B cell (primary cell): ENCODE measurements around the gene TRIM2. TPM values are rescaled to one million over a fixed set of nuclear protein-coding genes. Genes with fewer than 3 reads are reported as not detected.

Experiments
- ATAC-seq: fragments of 200-7000 bp; cut with Tn5 transposase; one replicate; pipeline ENCODE4 v1.10.0; 2021; ENCODE audit warnings: low read depth, mild to moderate bottlenecking, moderate number of reproducible peaks, moderate library complexity
- CTCF ChIA-PET: fragments of 350-600 bp; sonication (Branson Sonifier 250); formaldehyde crosslinking; loops from one replicate; lab custom pipeline; 2021; ENCODE audit warnings: antibody characterized with exemption, inconsistent platforms; lab: Charles Lee
- POLR2A ChIA-PET: fragments of 350-600 bp; sonication (Branson Sonifier 250); formaldehyde crosslinking; loops from one replicate; lab custom pipeline; 2021; ENCODE audit warnings: antibody characterized with exemption; lab: Charles Lee
- DNase-seq: peaks from one replicate; pipeline ENCODE4 v3.0.0; 2013
- H2AFZ ChIP-seq: 2 replicates; pipeline ENCODE4 v1.6.1; 2012; ENCODE audit warnings: mild to moderate bottlenecking, low read depth, low read length; ENCODE audit not compliant: insufficient read depth, poor library complexity, severe bottlenecking
- H3K27ac ChIP-seq, 2 donors: 1 replicate in 1 of 2; 2 replicates in 1 of 2; pipeline ENCODE4 v1.5.1; 2012 to 2013; ENCODE audit warnings: low read length in 2 of 2, mild to moderate bottlenecking in 2 of 2, moderate library complexity in 1 of 2
- H3K27me3 ChIP-seq, 4 experiments: fragments of 200-600 bp in 1 of 4; sonication (generic) in 1 of 4; replicated peaks in 1 of 4; 1 replicate in 2 of 4; 2 replicates in 2 of 4; pipeline versions ENCODE4 v1.6.1 to v1.7.0; 2013 to 2016; ENCODE audit warnings: low read length in 3 of 4, mild to moderate bottlenecking in 2 of 4, mixed read lengths in 1 of 4, moderate library complexity in 1 of 4; ENCODE audit not compliant: insufficient read depth in 4 of 4, control insufficient read depth in 3 of 4; ENCODE audit errors: control extremely low read depth in 1 of 4
- H3K36me3 ChIP-seq, 2 experiments: replicated peaks in 1 of 2; 1 replicate in 1 of 2; 2 replicates in 1 of 2; pipeline versions ENCODE4 v1.6.1 to v1.7.1; 2013; ENCODE audit warnings: low read length in 1 of 2; ENCODE audit not compliant: insufficient read depth in 2 of 2, control insufficient read depth in 1 of 2; ENCODE audit errors: control extremely low read depth in 1 of 2, extremely low read depth in 1 of 2
- H3K4me1 ChIP-seq, 2 donors: fragments of 200-600 bp in 1 of 2; sonication (generic) in 1 of 2; 1 replicate in 1 of 2; 2 replicates in 1 of 2; pipeline versions ENCODE4 v1.5.1 to v1.6.1; 2013 to 2017; ENCODE audit warnings: low read length in 2 of 2; ENCODE audit not compliant: control insufficient read depth in 2 of 2, insufficient read depth in 2 of 2
- H3K4me2 ChIP-seq: replicated peaks from 2 replicates; pipeline ENCODE3; 2012; ENCODE audit warnings: mild to moderate bottlenecking, low read depth, low read length; ENCODE audit not compliant: poor library complexity, severe bottlenecking
- H3K4me3 ChIP-seq, 5 experiments: fragments of 200-600 bp in 1 of 5; sonication (generic) in 1 of 5; 1 replicate in 3 of 5; 2 replicates in 2 of 5; pipeline versions ENCODE4 v1.5.1 to v1.7.0; 2011 to 2016; ENCODE audit warnings: low read length in 4 of 5, mild to moderate bottlenecking in 4 of 5, low read depth in 2 of 5, control low read depth in 1 of 5, moderate library complexity in 1 of 5; ENCODE audit not compliant: insufficient read depth in 1 of 5; ENCODE audit errors: control extremely low read depth in 1 of 5, extremely low read depth in 1 of 5
- H3K79me2 ChIP-seq: fragments of 200-600 bp; sonication (generic); one replicate; pipeline ENCODE4 v1.6.0; 2016; ENCODE audit warnings: low read length; ENCODE audit not compliant: control insufficient read depth, insufficient read depth
- H3K9ac ChIP-seq: fragments of 200-600 bp; sonication (generic); 2 replicates; pipeline ENCODE4 v1.6.1; 2017; ENCODE audit warnings: mild to moderate bottlenecking, low read length, moderate library complexity
- H3K9me3 ChIP-seq, 3 donors: one replicate each; pipeline versions ENCODE4 v1.6.1 to v1.7.1; 2013; ENCODE audit warnings: low read length in 2 of 3; ENCODE audit not compliant: control insufficient read depth in 2 of 3, insufficient read depth in 1 of 3; ENCODE audit errors: control extremely low read depth in 1 of 3
- H4K20me1 ChIP-seq: 2 replicates; pipeline ENCODE4 v1.6.0; 2012; ENCODE audit warnings: mild to moderate bottlenecking, low read length; ENCODE audit not compliant: insufficient read depth, control insufficient read depth, poor library complexity, severe bottlenecking
- H3K27ac Mint-ChIP-seq: one replicate; pipeline ENCODE4 v1.8.0; 2021; ENCODE audit warnings: mixed read lengths
- H3K27me3 Mint-ChIP-seq: one replicate; pipeline ENCODE4 v1.8.0; 2021; ENCODE audit warnings: mixed read lengths
- H3K4me1 Mint-ChIP-seq: one replicate; pipeline ENCODE4 v1.8.0; 2021; ENCODE audit warnings: mixed read lengths
- H3K4me3 Mint-ChIP-seq: one replicate; pipeline ENCODE4 v1.8.0; 2021; ENCODE audit warnings: mixed read lengths
- H3K9me3 Mint-ChIP-seq: one replicate; pipeline ENCODE4 v1.8.0; 2022; ENCODE audit warnings: mixed read lengths; ENCODE audit not compliant: insufficient read depth
- CTCF ChIP-seq: fragments of 200-600 bp; IDR thresholded peaks from one replicate; pipeline ENCODE4 v1.8.0; 2022; ENCODE audit warnings: antibody characterized with exemption, mild to moderate bottlenecking
- EZH2 ChIP-seq: IDR thresholded peaks from 2 replicates; pipeline ENCODE4 v1.6.1; 2012; ENCODE audit warnings: borderline replicate concordance, low read depth, mild to moderate bottlenecking, moderate library complexity, low read length; ENCODE audit not compliant: insufficient read depth, poor library complexity, severe bottlenecking
- WGBS: methylation state at CpG from one replicate; pipeline ENCODE4 v1.1.5; 2013; ENCODE audit warnings: missing lambda C conversion rate; ENCODE audit not compliant: insufficient coverage; 5-methylcytosine and 5-hydroxymethylcytosine counted together
- intact Hi-C: fragments of 100-400 bp; cut with micrococcal nuclease; formaldehyde crosslinking; loops from one replicate; pipeline ENCODE4 v1.10.0; 2022
- polyA plus RNA-seq: library from polyadenylated mRNA; depleted of rRNA; stranded (reverse); fragments of >200 nt; gene quantifications from 2 replicates; pipeline ENCODE4 v1.2.3, GENCODE V29; 2012
- total RNA-seq, 2 donors: library from RNA; stranded (reverse); fragments of 120-200 nt in 1 of 2; gene quantifications; 1 replicate in 1 of 2; 2 replicates in 1 of 2; pipeline versions ENCODE4 v1.2.3 to v1.2.4, GENCODE V29; 2013 to 2022

Gene TRIM2
- total and polyA plus RNA-seq, 2 donors (not counting 1 experiment from before 2014, with no cell fraction given): 1.2 to 6.4 TPM

DNA sequence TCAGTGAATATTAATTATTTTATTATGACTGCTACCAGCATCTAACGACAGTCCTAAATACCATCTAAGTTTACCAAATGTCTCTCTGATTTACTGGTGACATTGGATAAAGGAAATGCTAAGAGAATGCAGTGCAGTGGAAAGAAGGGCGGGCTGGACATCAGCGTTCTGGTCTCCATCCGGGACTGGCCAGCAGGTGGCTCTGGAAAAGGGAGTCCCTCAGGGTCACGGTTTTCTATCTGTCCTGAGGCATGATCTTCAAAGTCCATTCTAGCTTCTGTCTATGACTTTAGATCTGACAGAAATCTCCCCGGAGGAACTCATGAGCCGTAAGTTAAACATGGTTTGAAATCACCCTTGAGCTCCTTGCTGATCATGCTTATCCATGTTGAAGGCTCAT, 3.3 kb downstream of the TRIM2 start:
- intact Hi-C loops: no loop called here
- H2AFZ ChIP-seq: no peak overlapping the region
- no peak overlapping the region for H3K4me3 Mint-ChIP-seq
- H3K4me1 ChIP-seq: peaks cover 8 to 10% of the 10 kb centered on the region in 2 donors
- ATAC-seq (no peak), DNase-seq (no peak)
- ChIA-PET POLR2A (no interaction called here), CTCF (interaction anchor here (1.2 to 1.3 kb wide), 2 partner anchors 11 to 111 kb away, joined by 3 read pairs; no protein-coding TSS in a partner anchor)
- H3K4me2 ChIP-seq: no peak overlapping the region
- H3K27me3 Mint-ChIP-seq: peaks cover 30% of the 10 kb centered on the region
- H3K9ac ChIP-seq: no peak overlapping the region
- no peak overlapping the region for H3K4me3 ChIP-seq
- H3K4me1 Mint-ChIP-seq: peaks cover 12% of the 10 kb centered on the region
- WGBS: 73% methylated on average over 6 of the region's 7 CpGs
- no peak overlapping the region for H3K27ac ChIP-seq
- H4K20me1 ChIP-seq: no peaks in the 10 kb centered on the region
- no peaks in the 10 kb centered on the region for H3K36me3 ChIP-seq
- H3K27ac Mint-ChIP-seq: no peak overlapping the region
- H3K9me3 Mint-ChIP-seq: peaks cover 7% of the 10 kb centered on the region
- peaks cover 0 to 24% (median 5%) of the 10 kb centered on the region in 4 experiments for H3K27me3 ChIP-seq
- H3K79me2 ChIP-seq: no peaks in the 10 kb centered on the region
- TF ChIP-seq CTCF: no peak
- no peak for TF ChIP-seq EZH2
- H3K9me3 ChIP-seq: peaks cover 0 to 12% (median 3%) of the 10 kb centered on the region in 3 donors

DNA sequence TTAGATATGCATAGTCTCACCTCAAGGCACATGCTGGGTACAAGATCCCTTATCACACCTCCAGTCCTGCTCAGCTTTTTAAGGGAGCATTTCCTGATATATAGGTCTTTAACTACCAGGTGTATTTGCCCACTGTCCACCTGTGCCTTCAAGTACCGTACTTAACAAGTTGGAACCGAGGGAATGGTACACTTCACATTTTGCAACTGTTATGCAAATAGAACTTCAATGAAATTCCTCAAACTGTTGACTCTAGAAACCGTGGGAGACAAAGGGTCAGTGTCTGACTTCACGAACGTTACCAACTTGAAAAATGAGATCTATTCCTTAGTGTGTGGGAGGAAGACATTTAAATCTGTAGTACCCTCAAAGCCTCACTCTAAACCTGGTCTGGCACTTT, 5.2 kb downstream of the TRIM2 start:
- peaks cover 30% of the 10 kb centered on the region for H3K27me3 Mint-ChIP-seq
- Histone ChIP-seq H3K4me2 (no peak overlapping the region), H3K79me2 (no peaks in the 10 kb centered on the region), H3K36me3 (no peaks in the 10 kb centered on the region), H3K27ac (no peak overlapping the region), H3K4me1 (peaks cover 4 to 10% of the 10 kb centered on the region in 2 donors), H3K4me3 (no peak overlapping the region), H2AFZ (no peak overlapping the region), H3K27me3 (peaks cover 0 to 19% (median 3%) of the 10 kb centered on the region in 4 experiments), H3K9me3 (peaks cover 0 to 12% (median 3%) of the 10 kb centered on the region in 3 donors), H3K9ac (no peak overlapping the region), H4K20me1 (no peaks in the 10 kb centered on the region)
- TF ChIP-seq EZH2: no peak
- H3K27ac Mint-ChIP-seq: no peak overlapping the region
- DNase-seq (no peak), ATAC-seq (no peak)
- ChIA-PET CTCF (no interaction called here), POLR2A (no interaction called here)
- 73% methylated on average over 2 of the region's 5 CpGs for WGBS
- peaks cover 7% of the 10 kb centered on the region for H3K9me3 Mint-ChIP-seq
- peaks cover 9% of the 10 kb centered on the region for H3K4me1 Mint-ChIP-seq
- intact Hi-C loops: no loop called here
- no peak overlapping the region for H3K4me3 Mint-ChIP-seq
